Stimulated activated CD8-positive, alpha-beta memory T cell treated with anti-CD3 and anti-CD28 coated beads, Interleukin-2, amount 100 ng/mL, for 48 hours (primary cell): ENCODE data around the gene HOXA13.

Experiments
- DNase-seq, 2 donors: peaks; one replicate each; pipeline ENCODE4 v3.0.0-alpha.2; 2020; ENCODE audit warnings: low read depth in 2 of 2

The HOXA13 gene

GRCh38 chr7:27148031-27148755 lies 51.7 kb downstream of the HOXA13 start:
- DNase-seq: no peak

- DNase-seq: no peak
Observed at GRCh38 chr7:27147199-27148030, 52.5 kb downstream of the HOXA13 start, which contains the start of gene HOXA6. Gene HOXA6 (minus strand): TSS chr7:27147774. CDS start chr7:27147749, 25 bp downstream.

- no peak for DNase-seq
Observed at GRCh38 chr7:27146491-27147198, 53.2 kb downstream of the HOXA13 start.

- no peak for DNase-seq
Observed at GRCh38 chr7:27145914-27146412, 53.9 kb downstream of the HOXA13 start.

- DNase-seq: no peak
Observed at GRCh38 chr7:27145165-27145913, 54.6 kb downstream of the HOXA13 start.

- DNase-seq: no peak
Observed at GRCh38 chr7:27144781-27145164, 55.1 kb downstream of the HOXA13 start.
